ENCODE results near the gene KCND2. TPM values are rescaled to one million over a fixed set of nuclear protein-coding genes. Genes with fewer than 3 reads are reported as not detected.

Gene KCND2
- total RNA-seq, 4 donors from 2014 or later: 0.83 to 1.9 (median 1.2) TPM

GRCh38 chr7:120677535-120677934 is 404.6 kb downstream of the KCND2 start:
- H3K9me3 ChIP-seq: no peaks in the 10 kb centered on the region
- no peaks in the 10 kb centered on the region for H3K4me1 ChIP-seq
- intact Hi-C loops (cut with DNase I): no loop called here
- WGBS: 97% methylated on average over 1 of the region's 1 CpG
- no peaks in the 10 kb centered on the region for H3K27me3 ChIP-seq
- no peak overlapping the region for H3K4me3 ChIP-seq
- H3K36me3 ChIP-seq: no peaks in the 10 kb centered on the region
- no peak overlapping the region for H3K27ac ChIP-seq (replicated peaks in 1 of 4)
- no peak for DNase-seq (ENCODE audit: extremely low spot score)
- no peak for TF ChIP-seq CTCF (IDR thresholded peaks at IDR 0.05)
- no peak for TF ChIP-seq POLR2AphosphoS5 (IDR thresholded peaks at IDR 0.05)
- TF ChIP-seq EP300 (IDR thresholded peaks at IDR 0.05): no peak
- TF ChIP-seq POLR2A (IDR thresholded peaks at IDR 0.05; ENCODE audit: low read depth): no peak

- 100% methylated on average over 1 of the region's 1 CpG for WGBS
- no peaks in the 10 kb centered on the region for H3K9me3 ChIP-seq
- H3K27me3 ChIP-seq: no peaks in the 10 kb centered on the region
- intact Hi-C loops (cut with DNase I): no loop called here
- H3K27ac ChIP-seq (replicated peaks in 1 of 4): no peak overlapping the region
- DNase-seq (ENCODE audit: extremely low spot score): no peak
- no peaks in the 10 kb centered on the region for H3K36me3 ChIP-seq
- TF ChIP-seq EP300 (IDR thresholded peaks at IDR 0.05) (no peak), POLR2AphosphoS5 (IDR thresholded peaks at IDR 0.05) (no peak), CTCF (IDR thresholded peaks at IDR 0.05) (no peak), POLR2A (IDR thresholded peaks at IDR 0.05; ENCODE audit: low read depth) (no peak)
- H3K4me1 ChIP-seq: no peaks in the 10 kb centered on the region
- no peak overlapping the region for H3K4me3 ChIP-seq
Measured at GRCh38 chr7:120680985-120681384, 408.0 kb downstream of the KCND2 start.

- peaks cover 0 to 4% (median 0%) of the 10 kb centered on the region in 4 donors for H3K27me3 ChIP-seq
- no peak overlapping the region for H3K4me3 ChIP-seq
- no peak overlapping the region for H3K27ac ChIP-seq (replicated peaks in 1 of 4)
- no peak for DNase-seq (ENCODE audit: extremely low spot score)
- no peaks in the 10 kb centered on the region for H3K36me3 ChIP-seq
- H3K9me3 ChIP-seq: no peaks in the 10 kb centered on the region
- intact Hi-C loops (cut with DNase I): no loop called here
- no peaks in the 10 kb centered on the region for H3K4me1 ChIP-seq
- 86% methylated on average over 5 of the region's 6 CpGs for WGBS
- TF ChIP-seq CTCF (IDR thresholded peaks at IDR 0.05) (no peak), POLR2AphosphoS5 (IDR thresholded peaks at IDR 0.05) (no peak), EP300 (IDR thresholded peaks at IDR 0.05) (no peak)
Measured at GRCh38 chr7:120684463-120684862, 411.5 kb downstream of the KCND2 start.

GRCh38 chr7:120691915-120692314 is 418.9 kb downstream of the KCND2 start:
- DNase-seq (ENCODE audit: extremely low spot score): no peak
- Histone ChIP-seq H3K27me3 (no peaks in the 10 kb centered on the region), H3K9me3 (no peaks in the 10 kb centered on the region), H3K27ac (replicated peaks in 1 of 4) (no peak overlapping the region), H3K36me3 (no peaks in the 10 kb centered on the region), H3K4me1 (no peaks in the 10 kb centered on the region), H3K4me3 (no peak overlapping the region)
- intact Hi-C loops (cut with DNase I): no loop called here
- TF ChIP-seq CTCF (IDR thresholded peaks at IDR 0.05) (no peak), POLR2AphosphoS5 (IDR thresholded peaks at IDR 0.05) (no peak), EP300 (IDR thresholded peaks at IDR 0.05) (no peak), POLR2A (IDR thresholded peaks at IDR 0.05; ENCODE audit: low read depth) (no peak)
- 76% methylated on average over 2 of the region's 2 CpGs for WGBS

GRCh38 chr7:120695848-120696247 is 422.9 kb downstream of the KCND2 start:
- no peaks in the 10 kb centered on the region for H3K27me3 ChIP-seq

More at GRCh38 chr7:120695848-120696247, 422.9 kb downstream of the KCND2 start:
- TF ChIP-seq POLR2A (IDR thresholded peaks at IDR 0.05; ENCODE audit: low read depth) (no peak), CTCF (IDR thresholded peaks at IDR 0.05) (no peak), EP300 (IDR thresholded peaks at IDR 0.05) (no peak), POLR2AphosphoS5 (IDR thresholded peaks at IDR 0.05) (no peak)
- no peaks in the 10 kb centered on the region for H3K4me1 ChIP-seq
- no peak overlapping the region for H3K4me3 ChIP-seq
- no peaks in the 10 kb centered on the region for H3K9me3 ChIP-seq
- intact Hi-C loops (cut with DNase I): no loop called here
- no peaks in the 10 kb centered on the region for H3K36me3 ChIP-seq
- H3K27ac ChIP-seq (replicated peaks in 1 of 4): no peak overlapping the region
- 83% methylated on average over 2 of the region's 2 CpGs for WGBS
- no peak for DNase-seq (ENCODE audit: extremely low spot score)

All from esophagus muscularis mucosa (tissue), 4 donors.